ENCODE measurements around the gene BAZ2B. TPM values are rescaled to one million over a fixed set of nuclear protein-coding genes. Genes with fewer than 3 reads are reported as not detected.

BAZ2B gene
- total RNA-seq, 3 donors from 2014 or later, result 58.9 to 98.1 (median 72.5) TPM

GRCh38 chr2:159650574-159650973 lies 34.2 kb upstream of the BAZ2B start:
- ATAC-seq, result no peak
- Histone ChIP-seq H3K4me1 (ENCODE audit: low read depth) (no peaks in the 10 kb centered on the region), H3K4me3 (no peak overlapping the region), H3K36me3 (ENCODE audit: low read depth) (no peaks in the 10 kb centered on the region), H3K9me3 (no peaks in the 10 kb centered on the region)
- no peak for DNase-seq
- TF ChIP-seq CTCF (IDR thresholded peaks at IDR 0.05), result no peak
- intact Hi-C loops (cut with DNase I, micrococcal nuclease), result no loop called here

DNA sequence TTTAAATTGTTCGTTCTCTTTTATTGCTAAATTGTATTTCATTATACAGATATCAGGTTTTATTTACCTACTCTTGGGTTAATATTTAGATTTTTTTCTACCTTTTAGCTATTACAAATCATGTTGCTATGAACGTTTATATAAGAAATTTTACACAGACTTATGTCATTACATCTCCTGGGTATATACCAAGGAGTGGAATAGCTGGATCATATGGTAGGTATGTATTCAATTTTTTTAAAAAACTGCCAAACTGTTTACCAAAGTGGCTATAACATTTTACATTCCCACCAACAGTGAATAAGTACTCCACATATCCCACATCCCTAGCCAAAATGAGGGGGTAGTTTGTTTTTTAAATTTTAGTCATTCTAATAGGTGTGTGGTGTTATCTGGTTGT lies 32.3 kb upstream of the BAZ2B start:
- no peaks in the 10 kb centered on the region for H3K4me1 ChIP-seq (ENCODE audit: low read depth)
- no peak for ATAC-seq
- TF ChIP-seq CTCF (IDR thresholded peaks at IDR 0.05), result no peak
- intact Hi-C loops (cut with DNase I, micrococcal nuclease), result no loop called here
- no peak for DNase-seq
- no peak overlapping the region for H3K4me3 ChIP-seq
- H3K36me3 ChIP-seq (ENCODE audit: low read depth), result no peaks in the 10 kb centered on the region
- no peaks in the 10 kb centered on the region for H3K9me3 ChIP-seq

DNA sequence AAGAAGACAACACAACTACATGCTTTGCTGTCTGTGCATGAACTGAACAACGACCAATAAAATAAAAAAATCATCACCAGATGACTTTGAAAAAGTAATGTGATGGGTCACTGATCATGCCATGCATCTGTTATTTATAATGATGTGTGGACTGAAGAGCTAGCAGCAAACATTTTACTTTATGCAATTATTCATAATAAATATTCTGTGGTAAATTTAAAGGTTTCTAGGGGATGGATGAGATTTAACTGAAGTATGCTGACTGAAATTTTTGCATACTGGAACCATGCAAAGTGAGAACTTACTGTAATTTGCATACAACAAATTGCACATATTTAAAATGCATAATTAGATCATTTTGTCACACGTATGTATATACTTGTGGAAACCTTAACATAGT lies 31.3 kb upstream of the BAZ2B start:
- intact Hi-C loops (cut with DNase I, micrococcal nuclease), result no loop called here
- Histone ChIP-seq H3K4me3 (no peak overlapping the region), H3K9me3 (no peaks in the 10 kb centered on the region), H3K4me1 (ENCODE audit: low read depth) (no peaks in the 10 kb centered on the region), H3K36me3 (ENCODE audit: low read depth) (no peaks in the 10 kb centered on the region)
- no peak for TF ChIP-seq CTCF (IDR thresholded peaks at IDR 0.05)
- no peak for ATAC-seq
- DNase-seq, result no peak

GRCh38 chr2:159640176-159640575 lies 23.8 kb upstream of the BAZ2B start:
- no peak for TF ChIP-seq CTCF (IDR thresholded peaks at IDR 0.05)

DNA sequence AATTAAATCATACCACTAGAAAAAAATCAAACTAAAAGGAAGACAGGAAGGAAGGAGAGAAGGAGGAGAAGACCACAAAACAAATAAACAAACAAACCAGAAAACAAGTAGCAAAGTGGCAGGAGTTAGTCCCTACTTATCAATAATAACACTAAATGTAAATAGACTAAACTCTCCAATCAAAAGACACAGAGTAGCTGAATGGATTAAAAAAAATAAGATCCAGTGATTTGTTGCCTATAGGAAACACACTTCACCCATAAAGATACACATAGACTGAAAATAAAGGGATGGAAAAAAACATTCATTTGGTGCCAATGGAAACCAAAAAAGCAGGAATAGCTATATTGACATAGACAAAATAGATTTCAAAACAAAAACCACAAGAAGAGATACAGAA lies 23.4 kb upstream of the BAZ2B start:
- no peak overlapping the region for H3K4me3 ChIP-seq
- DNase-seq, result no peak
- H3K4me1 ChIP-seq (ENCODE audit: low read depth), result no peaks in the 10 kb centered on the region
- H3K9me3 ChIP-seq, result no peaks in the 10 kb centered on the region
- no peaks in the 10 kb centered on the region for H3K36me3 ChIP-seq (ENCODE audit: low read depth)
- TF ChIP-seq CTCF (IDR thresholded peaks at IDR 0.05), result no peak
- intact Hi-C loops (cut with DNase I, micrococcal nuclease), result no loop called here
- ATAC-seq, result no peak

More at GRCh38 chr2:159640176-159640575, 23.8 kb upstream of the BAZ2B start:
- intact Hi-C loops (cut with DNase I, micrococcal nuclease), result no loop called here
- DNase-seq (no peak), ATAC-seq (no peak)
- Histone ChIP-seq H3K9me3 (no peaks in the 10 kb centered on the region), H3K4me3 (no peak overlapping the region), H3K36me3 (ENCODE audit: low read depth) (no peaks in the 10 kb centered on the region), H3K4me1 (ENCODE audit: low read depth) (no peaks in the 10 kb centered on the region)

DNA sequence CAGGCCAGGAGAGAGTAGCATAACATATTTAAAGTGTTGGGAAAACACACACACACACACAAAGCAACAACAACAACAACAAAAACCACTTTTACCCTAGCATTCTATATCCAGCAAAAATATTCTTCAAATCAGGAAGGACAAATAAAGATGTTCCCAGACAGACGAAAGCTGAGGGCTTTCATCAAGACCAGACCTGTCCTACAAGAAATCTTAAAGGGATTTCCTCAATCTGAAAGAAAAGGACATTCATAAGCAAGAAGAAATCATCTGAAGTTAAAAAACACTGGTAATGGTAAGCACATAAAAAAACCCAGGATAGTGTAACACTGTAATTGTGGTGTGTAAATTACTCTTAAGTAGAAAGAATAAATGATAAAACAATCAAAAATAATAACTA lies 22.7 kb upstream of the BAZ2B start:
- intact Hi-C loops (cut with DNase I, micrococcal nuclease), result no loop called here
- H3K36me3 ChIP-seq (ENCODE audit: low read depth), result no peaks in the 10 kb centered on the region
- ATAC-seq (no peak), DNase-seq (no peak)
- H3K4me3 ChIP-seq, result no peak overlapping the region
- H3K9me3 ChIP-seq, result no peaks in the 10 kb centered on the region
- no peaks in the 10 kb centered on the region for H3K4me1 ChIP-seq (ENCODE audit: low read depth)
- TF ChIP-seq CTCF (IDR thresholded peaks at IDR 0.05), result no peak
